Esophagus (tissue), 2 donors: ENCODE results near the gene TMED10. TPM values are rescaled to one million over a fixed set of nuclear protein-coding genes. Genes with fewer than 3 reads are reported as not detected.
"Not testable (repeated sequence)": the region's sequence is repeated elsewhere in the genome, so short reads cannot be mapped to it uniquely, and the experiment has no call there.

ENCODE experiments used
- H3K27ac ChIP-seq, 2 donors: one replicate each; pipeline ENCODE4 v1.5.1; 2013; ENCODE audit warnings: low read depth in 2 of 2, mild to moderate bottlenecking in 2 of 2, inconsistent platforms in 1 of 2, low read length in 1 of 2, moderate library complexity in 1 of 2
- H3K27me3 ChIP-seq, 2 donors: one replicate each; pipeline ENCODE4 v1.6.1; 2013; ENCODE audit warnings: low read length in 2 of 2, control low read depth in 1 of 2, mild to moderate bottlenecking in 1 of 2; ENCODE audit not compliant: insufficient read depth in 2 of 2, control insufficient read depth in 1 of 2
- H3K36me3 ChIP-seq, 2 donors: one replicate each; pipeline ENCODE4 v1.6.1; 2013; ENCODE audit warnings: low read length in 1 of 2; ENCODE audit not compliant: control insufficient read depth in 2 of 2, insufficient read depth in 2 of 2
- H3K4me1 ChIP-seq, 2 donors: one replicate each; pipeline ENCODE4 v1.6.1; 2013; ENCODE audit warnings: low read length in 1 of 2; ENCODE audit not compliant: control insufficient read depth in 2 of 2, insufficient read depth in 2 of 2
- H3K4me3 ChIP-seq, 2 donors: one replicate each; pipeline ENCODE4 v1.5.1; 2013; ENCODE audit warnings: low read length in 2 of 2, mild to moderate bottlenecking in 2 of 2, low read depth in 1 of 2, moderate library complexity in 1 of 2
- H3K9me3 ChIP-seq, 2 donors: one replicate each; pipeline ENCODE4 v1.6.1; 2013; ENCODE audit warnings: mild to moderate bottlenecking in 2 of 2, low read depth in 1 of 2, low read length in 1 of 2, moderate library complexity in 1 of 2; ENCODE audit not compliant: control insufficient read depth in 2 of 2, insufficient read depth in 1 of 2
- WGBS, 2 donors: extraction: QIAGEN DNeasy Blood & Tissue Kit; methylation state at CpG; one replicate each; pipeline ENCODE4 v1.1.7; 2013; 5-methylcytosine and 5-hydroxymethylcytosine counted together
- polyA plus RNA-seq, 2 donors: library from polyadenylated mRNA; stranded (reverse); fragments of 200-250 nt; gene quantifications; one replicate each; pipeline ENCODE4 v1.2.3, GENCODE V29; 2013
- donor health status: healthy with polysubstance abuse.
- donor health status: Bipolar disorder and iron deficiency.

TMED10 gene
- polyA plus RNA-seq, 2 donors = 74.8 to 225 TPM

DNA sequence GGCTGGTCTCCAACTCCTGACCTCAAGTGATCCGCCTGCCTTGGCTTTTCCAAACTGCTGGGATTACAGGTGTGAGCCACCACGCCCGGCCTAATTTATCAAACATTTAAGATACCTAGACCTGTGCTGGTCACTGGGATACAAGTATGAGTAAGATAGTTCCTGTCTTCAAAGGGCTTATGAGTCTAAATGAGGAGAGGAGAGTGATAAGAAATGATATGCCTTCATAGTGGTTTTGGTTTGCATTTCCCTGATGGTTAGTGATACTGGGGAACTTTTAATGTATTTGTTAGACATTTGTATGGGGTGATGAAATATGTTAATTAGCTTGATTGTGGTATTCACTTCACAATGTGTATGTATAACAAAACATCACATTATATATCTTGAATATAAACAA, 21.2 kb downstream of the TMED10 start:
- Histone ChIP-seq H3K4me1 (no peaks in the 10 kb centered on the region), H3K27me3 (no peaks in the 10 kb centered on the region), H3K27ac (no peak overlapping the region), H3K36me3 (no peaks in the 10 kb centered on the region), H3K4me3 (no peak overlapping the region), H3K9me3 (no peaks in the 10 kb centered on the region)
- 91 to 93% methylated on average over 3 of the region's 3 CpGs for WGBS, 2 donors

DNA sequence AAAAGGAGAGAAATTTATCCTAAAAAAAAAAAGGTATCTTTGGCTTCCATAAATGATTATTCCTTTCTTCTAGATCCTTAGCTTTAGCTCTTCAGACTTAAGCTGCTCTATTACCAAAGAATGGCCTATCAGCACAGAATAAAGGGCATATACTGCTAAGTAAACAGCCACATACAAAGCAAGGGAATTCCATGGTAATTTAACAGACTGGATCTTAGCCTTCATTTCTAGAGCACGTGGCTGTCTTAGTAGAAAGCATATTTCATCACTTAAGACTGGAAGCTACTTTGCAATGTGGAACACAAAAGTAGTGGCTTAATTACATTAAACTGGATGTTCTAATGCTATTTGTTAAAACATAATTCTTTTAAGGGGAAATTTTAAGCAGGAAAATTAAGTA, 23.1 kb downstream of the TMED10 start:
- no peaks in the 10 kb centered on the region for H3K9me3 ChIP-seq
- 63 to 77% methylated on average over 1 of the region's 1 CpG for whole genome bisulfite sequencing, 2 donors
- H3K4me3 ChIP-seq = no peak overlapping the region
- no peaks in the 10 kb centered on the region for H3K36me3 ChIP-seq
- no peaks in the 10 kb centered on the region for H3K4me1 ChIP-seq
- no peaks in the 10 kb centered on the region for H3K27me3 ChIP-seq
- no peak overlapping the region for H3K27ac ChIP-seq

DNA sequence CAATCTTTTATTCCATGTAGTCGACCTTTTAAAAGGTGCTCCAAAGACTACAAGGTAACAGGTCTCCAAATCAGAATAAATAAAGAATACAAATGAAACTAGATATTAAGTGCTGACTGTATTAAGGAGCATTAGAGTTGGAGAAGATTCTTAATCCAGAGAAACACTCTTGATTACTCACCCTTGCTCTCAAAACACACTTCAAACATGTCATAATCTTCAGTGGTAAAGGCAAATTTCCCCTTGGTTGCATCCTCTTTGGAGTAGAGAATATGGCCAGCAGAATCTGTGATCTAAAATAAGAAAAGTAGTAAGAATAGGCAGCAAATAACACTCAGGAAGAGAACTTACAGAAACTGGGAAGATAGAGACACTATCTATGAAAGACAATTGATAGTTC, 24.6 kb downstream of the TMED10 start:
- H3K27ac ChIP-seq = no peak overlapping the region
- H3K4me1 ChIP-seq = no peaks in the 10 kb centered on the region
- no peak overlapping the region for H3K4me3 ChIP-seq
- H3K9me3 ChIP-seq = no peaks in the 10 kb centered on the region
- no peaks in the 10 kb centered on the region for H3K27me3 ChIP-seq
- 78 to 81% methylated on average over 1 of the region's 1 CpG for whole genome bisulfite sequencing, 2 donors
- H3K36me3 ChIP-seq = no peaks in the 10 kb centered on the region

DNA sequence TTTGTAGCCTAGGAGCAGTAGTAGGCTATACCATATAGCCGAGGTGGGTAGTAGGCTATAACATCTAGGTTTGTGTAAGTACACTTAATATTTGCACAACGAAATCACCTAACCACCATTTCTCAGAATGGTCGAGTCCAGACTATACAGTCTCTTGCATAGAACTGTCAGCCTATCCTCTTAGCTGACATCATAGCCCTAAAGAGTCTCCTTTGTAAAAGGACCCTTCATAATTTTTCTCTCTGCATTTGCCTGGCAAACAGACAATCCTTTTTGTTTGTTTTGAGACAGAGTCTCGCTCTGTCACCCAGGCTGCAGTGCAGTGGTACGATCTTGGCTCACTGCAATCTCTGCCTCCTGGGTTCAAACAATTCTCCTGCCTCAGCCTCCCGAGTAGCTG, 25.8 kb downstream of the TMED10 start:
- not testable (repeated sequence) for H3K9me3 ChIP-seq, H3K27me3 ChIP-seq, H3K4me1 ChIP-seq, H3K36me3 ChIP-seq, H3K4me3 ChIP-seq
- H3K27ac ChIP-seq = peak overlapping the region in 1 of 2 donors; percentile 29
- WGBS, 2 donors = 75 to 78% methylated on average over 6 of the region's 6 CpGs

DNA sequence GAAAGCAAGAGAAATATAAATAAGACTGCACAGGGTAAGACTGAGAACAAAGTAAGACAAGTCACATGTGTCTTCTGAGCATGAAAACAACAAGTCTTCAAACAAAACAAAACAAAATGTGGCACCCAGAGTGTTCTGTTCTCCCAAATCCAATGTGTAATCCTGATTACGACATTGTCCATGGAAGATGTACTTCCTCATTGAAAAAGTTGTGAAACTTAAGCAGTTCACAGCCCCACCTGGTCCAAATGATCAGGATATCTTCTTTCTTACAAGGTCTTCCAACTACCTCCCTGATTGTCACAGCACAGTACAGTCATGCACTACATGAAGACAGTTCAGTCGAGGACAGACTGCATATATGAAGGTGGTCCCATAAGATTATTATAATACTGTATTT, 26.3 kb downstream of the TMED10 start:
- Histone ChIP-seq H3K27me3 (no peaks in the 10 kb centered on the region), H3K36me3 (no peaks in the 10 kb centered on the region), H3K27ac (peak overlapping the region in 1 of 2 donors; percentile 29), H3K9me3 (no peaks in the 10 kb centered on the region), H3K4me3 (no peak overlapping the region), H3K4me1 (no peaks in the 10 kb centered on the region)
- 68 to 76% methylated on average over 2 of the region's 2 CpGs for WGBS, 2 donors

DNA sequence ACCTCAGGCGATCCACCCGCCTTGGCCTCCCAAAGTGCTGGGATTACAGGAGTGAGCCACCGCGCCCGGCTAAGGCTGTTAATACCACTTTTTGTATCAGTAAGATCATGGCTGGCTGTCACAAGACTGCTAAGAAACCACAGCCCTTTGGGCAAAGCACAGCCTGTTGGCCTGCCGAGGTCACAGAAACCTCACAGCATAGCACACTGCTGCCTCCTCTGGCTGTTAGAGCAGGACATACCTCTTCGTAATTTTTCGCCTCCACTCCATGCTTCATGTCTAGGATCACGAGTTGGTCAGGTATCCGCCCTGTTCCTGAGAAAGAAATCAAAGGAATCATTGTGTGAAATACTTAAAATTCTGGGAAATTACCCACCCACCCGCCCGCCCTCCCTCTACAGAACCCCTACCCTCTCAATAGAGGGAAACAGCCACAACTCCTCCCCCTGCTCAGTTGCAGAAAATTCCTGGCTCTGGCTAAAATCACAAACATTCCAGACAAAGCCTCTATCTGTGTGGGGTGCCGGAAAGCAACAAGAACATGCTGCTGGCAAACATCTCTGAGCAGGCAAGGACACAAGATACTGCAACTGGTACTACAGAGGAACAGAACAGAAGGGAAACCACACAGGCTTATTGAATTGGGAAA, 28.9 kb downstream of the TMED10 start:
- H3K4me1 ChIP-seq = no peaks in the 10 kb centered on the region
- H3K36me3 ChIP-seq = peaks cover 0 to 4% of the 10 kb centered on the region in 2 donors
- H3K4me3 ChIP-seq = no peak overlapping the region
- no peaks in the 10 kb centered on the region for H3K9me3 ChIP-seq
- no peaks in the 10 kb centered on the region for H3K27me3 ChIP-seq
- H3K27ac ChIP-seq = peak overlapping the region; percentile 71 to 73
- WGBS, 2 donors = 47 to 56% methylated on average over 13 of the region's 13 CpGs

DNA sequence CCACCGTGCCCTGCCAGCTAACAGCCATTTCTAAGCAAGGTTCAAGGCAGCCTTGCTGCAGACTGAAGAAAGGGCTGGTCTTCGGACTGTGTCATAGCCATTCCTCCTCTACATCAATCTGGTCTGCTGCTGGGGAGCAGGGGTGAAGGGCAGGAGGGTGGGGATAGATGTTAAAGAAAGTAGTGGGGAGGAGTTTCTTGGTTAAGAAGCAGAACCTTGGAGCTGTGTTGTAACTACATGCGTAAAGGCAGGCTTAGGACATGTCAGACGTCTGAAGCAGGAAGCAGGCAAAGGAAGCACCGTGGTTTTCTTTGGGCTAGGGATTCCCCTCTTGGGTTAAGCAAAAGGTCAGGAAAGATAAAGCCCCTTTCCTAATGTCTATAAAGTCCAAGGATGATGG, 31.5 kb downstream of the TMED10 start:
- no peaks in the 10 kb centered on the region for H3K4me1 ChIP-seq
- H3K36me3 ChIP-seq = peaks cover 0 to 4% of the 10 kb centered on the region in 2 donors
- 65 to 70% methylated on average over 5 of the region's 5 CpGs for WGBS, 2 donors
- H3K27me3 ChIP-seq = no peaks in the 10 kb centered on the region
- H3K9me3 ChIP-seq = no peaks in the 10 kb centered on the region
- peak overlapping the region; percentile 24 to 55 for H3K27ac ChIP-seq
- no peak overlapping the region for H3K4me3 ChIP-seq

DNA sequence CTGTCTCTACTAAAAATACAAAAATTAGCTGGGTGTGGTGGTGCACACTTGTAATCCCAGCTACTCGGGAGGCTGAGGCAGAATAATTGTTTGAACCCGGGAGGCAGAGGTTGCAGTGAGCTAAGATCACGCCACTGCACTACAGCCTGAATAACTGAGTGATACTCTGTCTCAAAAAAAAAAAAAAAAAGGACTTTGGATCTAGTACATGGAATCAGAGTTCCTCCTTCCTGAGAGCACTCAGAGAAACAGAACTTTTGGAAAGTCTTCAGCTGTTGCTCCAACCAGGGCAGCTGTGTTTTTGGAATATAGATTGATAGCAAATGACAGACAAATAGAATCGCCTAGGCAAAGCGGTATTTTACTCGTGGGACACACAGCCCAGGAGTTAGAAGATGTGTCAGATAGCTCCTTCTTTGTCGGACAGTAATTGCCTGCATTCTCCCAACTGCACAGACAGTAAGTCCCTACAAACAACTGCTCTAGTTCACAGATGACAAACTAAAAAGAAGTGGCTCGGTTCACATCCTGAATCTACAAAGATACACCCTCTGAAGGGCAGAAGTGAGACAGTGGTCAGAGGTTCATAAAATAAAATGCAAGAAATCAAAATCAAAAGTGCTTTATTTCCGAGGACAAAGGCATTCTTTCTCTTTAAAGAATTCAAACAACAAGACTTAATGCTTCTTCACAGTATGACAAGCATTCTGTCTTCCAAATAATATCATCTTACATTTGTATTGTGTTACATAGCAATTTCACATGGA, 32.5 kb downstream of the TMED10 start:
- H3K27me3 ChIP-seq = no peaks in the 10 kb centered on the region
- WGBS, 2 donors = 78 to 87% methylated on average over 9 of the region's 9 CpGs
- H3K27ac ChIP-seq = no peak overlapping the region
- H3K4me3 ChIP-seq = no peak overlapping the region
- no peaks in the 10 kb centered on the region for H3K9me3 ChIP-seq
- no peaks in the 10 kb centered on the region for H3K4me1 ChIP-seq
- peaks cover 0 to 4% of the 10 kb centered on the region in 2 donors for H3K36me3 ChIP-seq

DNA sequence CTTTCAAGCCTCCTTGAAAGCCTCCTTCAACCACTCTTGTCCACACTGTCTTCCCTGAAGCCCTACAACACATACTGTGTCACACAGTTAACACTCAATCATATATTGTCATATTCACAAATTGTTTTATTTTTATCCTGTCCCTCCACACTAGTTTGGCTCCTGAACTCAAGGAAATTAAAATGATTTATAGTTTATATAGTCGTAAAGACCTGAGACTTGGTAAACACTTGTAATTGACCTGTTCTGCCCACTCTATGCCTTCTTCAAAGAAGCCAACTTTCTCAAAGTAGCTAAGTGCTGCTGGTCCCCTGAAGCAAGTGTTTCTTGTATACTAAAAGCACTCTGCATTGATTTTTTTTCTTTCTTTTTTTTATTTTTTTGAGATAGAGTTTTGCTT, 33.9 kb downstream of the TMED10 start:
- H3K36me3 ChIP-seq = peaks cover 0 to 4% of the 10 kb centered on the region in 2 donors
- WGBS, 2 donors = 23 to 33% methylated on average over 1 of the region's 1 CpG
- no peaks in the 10 kb centered on the region for H3K9me3 ChIP-seq
- H3K27ac ChIP-seq = no peak overlapping the region
- H3K27me3 ChIP-seq = no peaks in the 10 kb centered on the region
- no peak overlapping the region for H3K4me3 ChIP-seq
- H3K4me1 ChIP-seq = no peaks in the 10 kb centered on the region

DNA sequence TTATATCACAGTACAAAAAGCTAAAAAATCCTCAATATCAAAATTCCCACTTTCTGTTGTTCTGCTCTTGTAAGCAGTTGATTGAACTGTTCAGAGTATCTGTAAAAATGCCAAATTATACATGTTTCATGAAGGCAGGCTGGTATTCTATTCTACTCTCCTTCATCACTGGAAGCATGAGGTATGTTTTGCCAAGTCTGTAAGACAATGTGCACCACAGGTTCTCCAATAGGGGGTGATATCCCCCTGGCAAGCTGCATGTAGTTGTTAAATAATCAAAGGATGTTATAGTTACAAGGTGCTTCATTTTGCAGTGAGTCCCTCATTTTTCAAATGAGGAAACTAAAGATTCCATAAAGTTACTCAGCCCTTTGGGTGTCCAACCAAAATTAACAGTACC, 34.4 kb downstream of the TMED10 start:
- H3K36me3 ChIP-seq = peaks cover 0 to 4% of the 10 kb centered on the region in 2 donors
- H3K4me1 ChIP-seq = no peaks in the 10 kb centered on the region
- no peak overlapping the region for H3K27ac ChIP-seq

More for the DNA sequence above, 34.4 kb downstream of the TMED10 start:
- Histone ChIP-seq H3K27me3 (no peaks in the 10 kb centered on the region), H3K4me3 (no peak overlapping the region), H3K9me3 (no peaks in the 10 kb centered on the region)
